HUDEP-2 (cell line): ENCODE measurements around the gene GRM8.
A peak's percentile ranks its signal among the peaks of the same experiment; 100 is the strongest.

Source experiments
- DNase-seq, 76 experiments: peaks; one replicate each; lab custom pipeline; 2025; ENCODE audit not compliant: unreplicated experiment in 76 of 76; lab: John Stamatoyannopoulos, UW

GRM8 gene

GRCh38 chr7:127153315-127153714 lies 99.4 kb downstream of the GRM8 start:
- DNase-seq, result no peak

- DNase-seq, result no peak
Measured at GRCh38 chr7:127152423-127152822, 100.3 kb downstream of the GRM8 start.

GRCh38 chr7:127151379-127151778 lies 101.4 kb downstream of the GRM8 start:
- no peak for DNase-seq

GRCh38 chr7:127150543-127150942 lies 102.2 kb downstream of the GRM8 start:
- no peak for DNase-seq

- no peak for DNase-seq
Measured at GRCh38 chr7:127146746-127147536, 105.8 kb downstream of the GRM8 start.

GRCh38 chr7:127137146-127137545 lies 115.6 kb downstream of the GRM8 start:
- DNase-seq, result no peak

GRCh38 chr7:127135871-127136485 lies 116.8 kb downstream of the GRM8 start:
- DNase-seq, result no peak

GRCh38 chr7:127123220-127123619 lies 129.5 kb downstream of the GRM8 start:
- no peak for DNase-seq

- DNase-seq, result no peak
Measured at GRCh38 chr7:127119517-127119916, 133.2 kb downstream of the GRM8 start.

GRCh38 chr7:127114742-127115265 lies 137.9 kb downstream of the GRM8 start:
- DNase-seq, result no peak

- peak in 56 of 76 experiments; percentile 1 to 73 (median 22) for DNase-seq
Measured at GRCh38 chr7:127107601-127108007, 145.1 kb downstream of the GRM8 start.

- no peak for DNase-seq
Measured at GRCh38 chr7:127093340-127093739, 159.4 kb downstream of the GRM8 start.

GRCh38 chr7:127091620-127092019 lies 161.1 kb downstream of the GRM8 start:
- DNase-seq, result no peak

GRCh38 chr7:127089146-127089545 lies 163.6 kb downstream of the GRM8 start:
- DNase-seq, result peak in 1 of 76 experiments; percentile 1

- DNase-seq, result no peak
Measured at GRCh38 chr7:127081539-127081938, 171.2 kb downstream of the GRM8 start.

GRCh38 chr7:127080576-127080975 lies 172.2 kb downstream of the GRM8 start:
- DNase-seq, result no peak

GRCh38 chr7:127066974-127067373 lies 185.8 kb downstream of the GRM8 start:
- peak in 1 of 76 experiments; percentile 16 for DNase-seq

GRCh38 chr7:127059475-127059874 lies 193.3 kb downstream of the GRM8 start:
- no peak for DNase-seq

- no peak for DNase-seq
Measured at GRCh38 chr7:127057918-127058317, 194.8 kb downstream of the GRM8 start.

GRCh38 chr7:127056202-127056601 lies 196.5 kb downstream of the GRM8 start:
- no peak for DNase-seq

- DNase-seq, result no peak
Measured at GRCh38 chr7:127047521-127047920, 205.2 kb downstream of the GRM8 start.
